ENCODE measurements around the gene RAD17.
"Not testable (repeated sequence)": the region's sequence is repeated elsewhere in the genome, so short reads cannot be mapped to it uniquely, and the experiment has no call there.

The RAD17 gene, protein sequence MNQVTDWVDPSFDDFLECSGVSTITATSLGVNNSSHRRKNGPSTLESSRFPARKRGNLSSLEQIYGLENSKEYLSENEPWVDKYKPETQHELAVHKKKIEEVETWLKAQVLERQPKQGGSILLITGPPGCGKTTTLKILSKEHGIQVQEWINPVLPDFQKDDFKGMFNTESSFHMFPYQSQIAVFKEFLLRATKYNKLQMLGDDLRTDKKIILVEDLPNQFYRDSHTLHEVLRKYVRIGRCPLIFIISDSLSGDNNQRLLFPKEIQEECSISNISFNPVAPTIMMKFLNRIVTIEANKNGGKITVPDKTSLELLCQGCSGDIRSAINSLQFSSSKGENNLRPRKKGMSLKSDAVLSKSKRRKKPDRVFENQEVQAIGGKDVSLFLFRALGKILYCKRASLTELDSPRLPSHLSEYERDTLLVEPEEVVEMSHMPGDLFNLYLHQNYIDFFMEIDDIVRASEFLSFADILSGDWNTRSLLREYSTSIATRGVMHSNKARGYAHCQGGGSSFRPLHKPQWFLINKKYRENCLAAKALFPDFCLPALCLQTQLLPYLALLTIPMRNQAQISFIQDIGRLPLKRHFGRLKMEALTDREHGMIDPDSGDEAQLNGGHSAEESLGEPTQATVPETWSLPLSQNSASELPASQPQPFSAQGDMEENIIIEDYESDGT

GRCh38 chr5:69369340-69370121 is at the start of gene RAD17, which contains the start of the genes AK6 and TAF9:
Gene RAD17 (plus strand): TSS chr5:69369818. CDS start chr5:69372209, 2,391 bp downstream.
Gene AK6 (minus strand): TSS chr5:69369520. CDS start chr5:69369490, 30 bp downstream.
Gene TAF9 (minus strand): TSS chr5:69369520. CDS start chr5:69365737, 3,783 bp downstream.
- DNase-seq = peak; percentile 97

DNA sequence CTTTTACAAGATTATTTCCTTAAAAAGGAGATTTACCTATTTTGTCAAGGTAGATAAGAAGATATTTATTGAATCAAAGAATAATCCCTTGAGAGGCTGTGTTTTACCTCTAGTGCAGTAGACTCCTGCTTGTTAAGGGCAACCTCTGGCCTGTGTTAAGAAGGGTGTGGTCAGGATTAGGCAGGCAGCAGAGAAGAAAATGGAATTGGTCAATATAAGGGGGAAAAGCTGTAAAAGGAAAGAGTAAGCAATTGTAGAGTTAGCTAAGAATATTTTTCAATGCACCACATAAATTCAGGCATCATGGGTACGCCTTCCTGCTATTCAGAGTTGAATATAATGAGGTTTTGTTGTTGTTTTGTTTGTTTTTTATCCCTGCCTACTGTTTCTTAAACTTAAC is 43.3 kb upstream of the RAD17 start:
- no peak for DNase-seq

DNA sequence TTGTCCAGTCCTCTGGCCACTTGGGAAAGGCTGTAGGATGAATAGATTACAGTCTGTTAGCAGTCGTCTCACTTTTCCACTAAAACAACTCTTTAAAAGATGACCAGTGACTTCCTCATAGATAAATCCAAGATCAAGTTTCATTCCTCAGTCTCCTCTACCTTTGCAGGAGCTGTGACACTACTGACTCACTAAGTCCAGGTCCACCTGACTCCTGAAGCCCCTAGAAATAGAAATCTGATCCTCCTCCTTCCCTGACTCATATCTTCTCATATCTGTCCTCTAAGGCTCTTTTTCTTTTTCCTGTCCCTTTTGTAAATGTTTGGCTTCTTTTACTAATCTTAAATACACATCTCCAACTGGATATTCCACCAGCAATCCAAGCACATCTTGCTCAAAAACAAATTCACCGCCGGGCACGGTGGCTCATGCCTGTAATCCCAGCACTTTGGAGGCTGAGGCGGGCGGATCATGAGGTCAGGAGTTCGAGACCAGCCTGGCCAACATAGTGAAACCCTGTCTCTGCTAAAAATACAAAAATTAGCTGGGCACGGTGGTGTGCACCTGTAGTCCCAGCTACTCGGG is 39.6 kb upstream of the RAD17 start:
- DNase-seq = no peak

DNA sequence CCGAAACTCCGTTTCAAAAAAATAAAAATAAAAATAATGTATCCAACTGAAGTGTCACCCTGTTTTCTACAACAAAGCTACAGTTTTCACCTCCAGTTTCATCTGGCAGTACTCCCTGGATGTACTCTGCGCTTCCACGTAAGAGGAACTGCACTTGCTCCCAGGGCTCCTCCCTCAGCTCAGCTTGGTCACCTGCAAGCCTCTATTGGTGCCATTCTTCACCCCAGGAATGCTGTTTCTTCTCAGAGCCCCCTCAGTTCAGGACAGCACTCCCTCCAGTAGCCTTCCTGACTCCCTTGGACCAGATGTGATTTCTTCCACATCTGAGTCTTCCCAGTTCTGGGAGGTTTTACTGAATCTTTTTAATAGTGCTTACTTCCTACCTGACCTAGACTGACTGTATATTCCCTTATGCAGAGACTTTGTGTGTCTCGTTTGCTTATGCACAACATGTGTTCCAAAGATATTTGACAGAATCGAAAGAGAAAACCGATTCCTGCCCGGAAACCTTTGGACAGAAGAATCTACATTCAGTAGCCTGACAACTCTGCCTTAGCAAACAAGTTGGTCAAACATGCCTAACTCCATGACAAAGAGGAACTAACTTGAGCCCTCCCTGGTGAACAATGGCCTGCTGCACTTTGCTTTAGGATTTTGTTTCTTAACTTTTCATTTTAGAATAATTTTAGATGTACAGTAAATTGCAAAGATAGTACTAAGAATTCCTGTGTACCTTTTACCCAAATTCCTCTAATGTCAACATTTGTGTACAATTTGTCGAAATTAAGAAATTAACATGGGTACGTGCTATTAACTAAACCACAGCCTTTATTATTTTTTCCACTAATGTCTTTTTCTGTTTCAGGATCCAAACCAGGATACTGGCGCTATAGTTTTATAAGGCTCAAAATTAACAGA is 37.8 kb upstream of the RAD17 start:
- DNase-seq = peak; percentile 63

DNA sequence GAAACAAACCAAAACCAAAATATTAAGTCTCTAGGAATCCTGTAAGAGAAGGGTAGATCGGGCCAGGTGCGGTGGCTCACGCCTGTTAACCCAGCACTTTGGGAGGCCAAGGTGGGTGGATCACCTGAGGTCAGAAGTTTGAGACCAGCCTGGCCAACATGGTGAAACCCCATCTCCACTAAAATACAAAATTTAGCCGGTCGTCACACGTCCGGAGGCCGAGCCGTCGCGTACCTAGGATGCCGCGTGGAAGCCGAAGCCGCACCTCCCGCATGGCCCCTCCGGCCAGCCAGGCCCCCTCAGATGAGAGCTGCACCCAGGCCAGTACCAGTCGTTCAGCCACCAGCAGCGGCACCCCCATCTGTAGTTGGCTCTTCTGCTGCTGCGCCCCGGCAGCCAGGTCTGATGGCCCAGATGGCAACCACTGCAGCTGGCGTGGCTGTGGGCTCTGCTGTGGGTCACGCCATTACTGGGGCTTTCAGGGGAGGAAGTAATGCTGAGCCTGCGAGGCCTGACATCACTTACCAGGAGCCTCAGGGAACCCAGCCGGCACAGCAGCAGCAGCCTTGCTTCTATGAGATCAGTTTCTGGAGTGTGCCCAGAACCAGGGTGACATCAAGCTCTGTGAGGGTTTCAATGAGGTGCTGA is 35.8 kb upstream of the RAD17 start:
- DNase-seq = not testable (repeated sequence)

DNA sequence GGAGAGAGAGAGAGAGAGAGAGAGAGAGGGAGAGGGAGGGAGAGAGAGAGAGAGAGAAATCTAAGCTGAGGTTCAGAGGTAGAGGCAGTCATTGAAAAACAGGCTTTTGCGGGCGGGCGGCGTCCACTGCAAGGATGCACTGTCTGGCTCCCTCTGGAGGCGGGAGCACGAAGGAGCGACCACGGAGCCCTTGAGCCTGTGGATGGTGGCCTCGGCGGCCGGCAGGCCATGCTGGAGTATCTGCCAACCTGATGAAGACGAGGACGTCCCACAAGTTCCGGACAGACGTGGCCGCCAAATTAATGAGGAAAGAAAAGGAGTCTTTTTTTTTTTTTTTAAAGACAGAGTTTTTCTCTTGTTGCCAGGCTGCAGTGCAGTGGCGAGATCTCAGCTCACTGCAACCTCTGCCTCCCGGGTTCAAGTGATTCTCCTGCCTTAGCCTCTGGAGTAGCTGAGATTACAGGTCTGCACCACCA is 34.8 kb upstream of the RAD17 start:
- DNase-seq = peak; percentile 89

DNA sequence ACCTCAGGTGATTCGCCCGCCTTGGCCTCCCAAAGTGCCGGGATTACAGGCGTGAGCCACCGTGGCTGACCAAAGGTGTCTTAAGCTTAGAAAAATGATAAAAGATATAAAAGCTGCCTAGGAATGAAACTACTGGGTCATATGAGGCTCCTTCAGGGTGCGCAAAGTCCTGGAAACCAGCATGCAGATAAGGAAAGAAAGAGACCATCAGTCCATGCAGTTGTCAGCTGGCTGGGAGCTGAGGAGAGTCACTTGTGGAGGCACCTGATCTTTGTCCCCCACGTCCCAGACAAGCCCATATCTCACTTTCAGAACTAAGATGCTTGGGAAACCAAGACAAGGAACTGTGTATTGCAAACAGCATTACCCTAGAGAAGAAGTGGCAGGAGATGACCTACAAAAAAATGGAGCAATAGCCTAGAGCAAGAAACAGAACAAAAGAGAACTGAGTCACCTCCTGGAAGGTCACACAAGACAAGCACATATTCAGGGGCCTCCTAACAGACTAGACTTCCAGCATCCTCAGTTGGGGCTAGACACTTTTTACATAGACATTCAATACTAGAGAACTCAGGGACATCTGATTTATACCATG is 34.2 kb upstream of the RAD17 start:
- no peak for DNase-seq

DNA sequence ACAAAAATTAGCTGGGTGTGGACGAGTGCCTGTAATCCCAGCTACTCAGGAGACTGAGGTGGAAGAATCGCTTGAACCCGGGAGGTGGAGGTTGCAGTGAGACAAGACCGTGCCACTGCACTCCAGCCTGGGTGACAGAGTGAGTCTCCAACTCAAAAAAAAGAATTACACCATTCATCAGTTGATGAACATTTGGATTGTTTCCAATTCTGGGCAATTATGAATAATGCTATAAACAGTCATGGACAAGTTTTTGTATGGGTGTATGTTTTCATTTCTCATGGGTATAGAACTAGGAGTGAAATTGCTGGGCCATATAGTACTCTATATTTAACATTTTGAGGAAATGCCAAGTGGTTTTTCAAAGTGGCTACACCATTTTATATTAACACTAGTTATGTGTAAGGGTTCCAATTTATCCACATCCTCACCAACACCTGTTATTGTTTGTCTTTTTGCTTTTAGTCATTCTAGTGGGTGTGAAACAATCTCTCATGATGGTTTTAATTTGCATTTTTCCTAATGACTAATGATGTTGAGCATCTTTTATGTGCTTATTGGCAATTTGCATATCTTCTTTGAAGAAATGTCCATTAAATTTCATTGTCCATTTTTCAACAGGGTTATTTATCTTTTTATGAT is 28.0 kb upstream of the RAD17 start:
- DNase-seq = no peak

GRCh38 chr5:69343083-69343482 is 26.5 kb upstream of the RAD17 start:
- DNase-seq = no peak

DNA sequence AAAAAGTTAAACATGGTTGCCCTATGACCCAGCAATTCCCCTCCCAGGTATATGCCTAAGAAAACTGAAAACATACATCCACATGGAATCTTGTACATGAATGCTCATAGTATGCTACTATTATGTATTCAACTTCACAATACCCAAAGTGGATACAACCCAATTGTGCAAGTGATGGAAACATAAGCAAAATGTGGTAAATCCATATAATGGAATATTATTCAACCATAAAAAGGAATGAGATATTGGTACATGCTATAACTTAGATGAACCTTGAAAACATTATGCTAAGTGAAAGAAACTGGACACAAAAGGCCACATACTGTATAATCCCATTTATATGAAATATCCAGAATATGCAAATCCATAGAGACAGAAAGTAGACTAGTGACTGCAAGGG is 19.0 kb upstream of the RAD17 start:
- DNase-seq = no peak

DNA sequence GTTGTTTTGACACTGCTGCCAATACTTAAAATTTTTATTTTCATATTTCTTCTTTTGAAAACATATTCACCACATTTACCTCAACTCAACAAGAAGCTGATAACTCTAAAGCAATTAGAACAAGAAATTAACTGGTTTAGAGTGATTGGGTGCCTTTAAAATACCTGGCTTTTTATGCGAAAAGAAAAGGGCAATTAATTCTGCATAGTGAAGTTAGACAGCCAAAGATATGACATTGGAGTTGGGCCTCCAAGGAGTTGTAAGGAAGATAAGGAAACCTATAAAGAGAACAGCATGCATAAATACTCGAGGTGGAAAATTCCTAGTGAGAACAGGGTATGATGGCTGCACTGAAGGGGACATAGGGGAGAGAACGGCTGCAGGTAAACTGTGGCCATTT is 9.9 kb upstream of the RAD17 start:
- no peak for DNase-seq

DNA sequence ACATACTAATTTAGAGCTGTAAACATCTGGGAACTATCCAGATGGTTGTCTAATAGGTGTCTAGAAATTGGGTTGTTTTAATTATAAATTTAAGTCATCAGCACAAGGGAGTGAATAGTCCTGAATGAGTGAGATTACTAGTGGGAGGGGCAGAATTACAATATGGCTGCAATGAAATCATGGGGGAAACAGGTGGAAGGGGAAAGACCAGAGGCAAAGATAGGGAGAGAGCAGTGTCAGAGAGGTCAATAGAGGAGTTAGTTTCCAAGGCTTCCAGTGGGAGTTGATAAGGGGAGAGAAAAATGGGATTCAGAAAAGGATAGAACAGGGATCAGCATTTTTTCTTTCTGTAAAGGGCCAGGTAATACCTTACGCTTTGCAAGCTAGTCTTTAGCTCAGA is 9.2 kb upstream of the RAD17 start:
- DNase-seq = no peak

DNA sequence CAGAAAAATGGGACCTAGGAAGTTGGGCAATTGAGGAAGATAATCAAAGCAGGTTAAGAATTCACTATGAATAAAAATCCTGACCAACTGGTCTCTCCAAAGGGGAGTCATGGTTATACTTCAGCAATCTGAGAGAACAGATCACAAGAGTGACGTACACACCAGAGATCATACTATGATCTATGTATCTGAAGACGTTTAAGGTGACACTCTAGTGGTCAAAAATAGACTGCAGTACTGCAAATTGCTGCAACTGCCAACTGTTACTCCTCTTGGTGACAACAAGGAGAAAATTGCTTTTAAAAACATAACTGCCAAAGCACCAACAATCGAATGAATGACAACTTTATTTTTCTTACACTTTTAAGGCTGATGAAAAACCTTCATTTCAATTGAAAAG is 5.2 kb upstream of the RAD17 start:
- peak; percentile 21 for DNase-seq

DNA sequence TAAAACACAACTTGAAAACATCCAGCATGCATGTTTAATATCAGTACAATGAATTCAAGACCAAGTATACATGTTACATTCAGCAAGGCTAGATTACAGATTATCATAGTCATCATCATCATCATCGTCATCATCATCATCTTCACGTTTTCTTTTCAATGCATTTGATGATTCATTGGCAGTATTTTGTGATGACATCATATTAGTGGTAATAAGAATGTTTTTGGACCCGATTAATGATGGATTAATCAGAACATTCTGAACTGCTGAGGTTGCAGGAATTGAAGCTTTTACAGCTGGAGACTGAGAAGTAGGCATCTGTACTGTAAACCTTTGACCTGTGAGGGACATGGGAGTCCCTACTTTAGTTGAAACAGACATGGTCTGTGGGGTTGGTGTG is 4.8 kb upstream of the RAD17 start:
- DNase-seq = no peak

- peak; percentile 50 for DNase-seq
Observed at GRCh38 chr5:69367697-69368279, 1.8 kb upstream of the RAD17 start.

DNA sequence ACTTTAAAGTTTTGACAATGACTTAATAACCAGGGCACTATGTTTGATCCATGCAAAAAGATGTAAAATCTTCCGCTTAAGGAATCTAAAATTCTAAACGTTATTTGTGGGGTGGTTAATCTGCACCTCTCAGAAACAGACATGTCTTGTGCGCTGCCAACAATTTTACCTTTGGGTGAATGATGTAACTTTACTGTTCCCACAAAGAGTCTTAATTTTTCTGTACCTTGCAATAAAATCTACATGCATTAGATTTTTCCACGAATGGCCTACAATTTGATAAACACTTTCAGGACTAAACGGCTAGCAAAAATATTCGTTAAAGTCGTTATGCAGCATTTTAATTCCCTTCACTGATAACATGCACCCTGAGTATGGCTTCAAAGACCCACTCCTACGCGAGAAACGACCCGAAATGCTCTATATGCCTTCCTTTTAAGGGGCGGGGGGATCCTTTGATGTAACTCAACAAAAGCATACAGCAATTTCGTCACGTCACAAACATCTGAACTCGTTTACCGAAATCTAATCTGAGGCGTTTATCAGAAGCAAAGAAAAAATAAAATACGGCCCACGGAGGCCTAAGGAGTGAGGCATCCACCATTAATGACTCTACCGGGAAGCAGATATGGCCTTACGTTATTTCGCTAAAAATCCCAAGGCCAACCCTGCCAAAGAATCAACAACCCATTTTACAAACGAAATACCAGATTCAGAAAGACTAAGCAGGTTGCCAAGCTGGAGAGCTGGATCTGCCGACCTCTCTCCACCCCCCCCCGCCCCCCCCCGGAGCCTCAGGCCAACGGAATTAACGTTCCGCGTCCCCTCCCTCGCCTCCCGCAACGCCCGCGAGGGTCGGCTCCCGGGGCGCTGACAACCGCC is 919 bp upstream of the RAD17 start:
- peak; percentile 81 for DNase-seq

DNA sequence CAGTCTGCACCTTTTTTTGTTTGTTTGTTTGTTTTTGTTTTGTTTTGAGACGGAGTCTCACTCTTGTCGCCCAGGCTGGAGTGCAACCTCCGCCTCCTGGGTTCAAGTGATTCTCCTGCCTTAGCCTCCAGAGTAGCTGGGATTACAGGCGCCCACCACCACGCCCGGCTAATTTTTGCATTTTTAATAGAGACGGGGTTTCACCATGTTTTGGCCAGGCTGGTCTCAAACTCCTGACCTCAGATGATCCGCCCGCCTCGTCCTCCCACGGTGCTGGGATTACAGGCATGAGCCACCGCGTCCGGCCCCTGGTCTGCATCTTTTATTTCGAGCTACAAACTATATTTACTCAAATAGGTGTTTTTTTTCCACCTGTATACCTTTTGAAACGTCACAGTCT is 717 bp downstream of the RAD17 start:
- not testable (repeated sequence) for DNase-seq

DNA sequence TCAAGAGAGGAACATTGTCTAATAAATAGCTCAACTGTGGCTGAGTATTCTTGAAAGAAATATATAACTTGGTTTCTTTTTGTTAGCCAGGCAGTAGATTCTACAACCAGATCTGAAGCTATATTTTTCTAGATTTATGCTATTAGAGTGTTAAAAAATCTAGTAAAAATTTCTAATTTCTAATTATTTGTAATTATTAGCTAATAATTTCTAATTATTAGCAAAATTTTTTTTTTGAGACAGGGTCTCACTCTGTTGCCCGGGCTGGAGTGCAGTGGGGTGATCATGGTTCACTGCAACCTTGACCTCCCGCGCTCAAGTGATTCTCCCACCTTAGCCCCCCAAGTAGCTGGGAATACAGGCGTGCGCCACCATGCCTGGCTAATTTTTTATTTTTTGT is 2.8 kb downstream of the RAD17 start:
- peak; percentile 9 for DNase-seq

GRCh38 chr5:69374911-69375446 is 5.4 kb downstream of the RAD17 start:
- no peak for DNase-seq

All from OCI-M1 (cell line).